ENCODE data around the gene DDB1.

GRCh38 chr11:61378713-61379313, 45.9 kb upstream of the DDB1 start:
- TF ChIP-seq EZH2 (IDR thresholded peaks at IDR 0.05) (no peak), POLR2AphosphoS5 (IDR thresholded peaks at IDR 0.05; ENCODE audit: borderline replicate concordance, low read depth, low read length) (no peak)

Measured in SK-N-MC (cell line).